T1000 (cell line): Measurements from ENCODE around the gene CDH4.

Source experiments
- DNase-seq: peaks from one replicate; lab custom pipeline; 2025; ENCODE audit warnings: mixed read lengths; lab: John Stamatoyannopoulos, UW

CDH4 gene

GRCh38 chr20:61736001-61736635 lies 484.1 kb downstream of the CDH4 start:
- no peak for DNase-seq

GRCh38 chr20:61736751-61737310 lies 484.8 kb downstream of the CDH4 start:
- no peak for DNase-seq

- no peak for DNase-seq
These were observed 485.3 kb downstream of the CDH4 start for GRCh38 chr20:61737346-61737745.

GRCh38 chr20:61737812-61738443 lies 485.9 kb downstream of the CDH4 start:
- DNase-seq, result no peak

GRCh38 chr20:61738601-61739069 lies 486.6 kb downstream of the CDH4 start:
- no peak for DNase-seq

- DNase-seq, result no peak
These were observed 487.2 kb downstream of the CDH4 start for GRCh38 chr20:61739086-61739831.

GRCh38 chr20:61739832-61740118 lies 487.7 kb downstream of the CDH4 start:
- no peak for DNase-seq

GRCh38 chr20:61742097-61742825 lies 490.2 kb downstream of the CDH4 start:
- DNase-seq, result no peak

- no peak for DNase-seq
These were observed 491.5 kb downstream of the CDH4 start for GRCh38 chr20:61743606-61744005.

- no peak for DNase-seq
These were observed 492.8 kb downstream of the CDH4 start for GRCh38 chr20:61744691-61745396.

- DNase-seq, result no peak
These were observed 493.5 kb downstream of the CDH4 start for GRCh38 chr20:61745397-61746146.

GRCh38 chr20:61746147-61746646 lies 494.1 kb downstream of the CDH4 start:
- no peak for DNase-seq

GRCh38 chr20:61746781-61747180 lies 494.7 kb downstream of the CDH4 start:
- no peak for DNase-seq

- DNase-seq, result no peak
These were observed 496.3 kb downstream of the CDH4 start for GRCh38 chr20:61748376-61748775.

- no peak for DNase-seq
These were observed 497.5 kb downstream of the CDH4 start for GRCh38 chr20:61749406-61750075.

GRCh38 chr20:61750093-61750492 lies 498.0 kb downstream of the CDH4 start:
- DNase-seq, result no peak

GRCh38 chr20:61752576-61752975 lies 500.5 kb downstream of the CDH4 start:
- no peak for DNase-seq

GRCh38 chr20:61753316-61753942 lies 501.4 kb downstream of the CDH4 start:
- DNase-seq, result no peak
